Natural killer cell (primary cell): ENCODE results near the gene ZBTB5. TPM values are rescaled to one million over a fixed set of nuclear protein-coding genes. Genes with fewer than 3 reads are reported as not detected.

Source experiments
- ATAC-seq, 3 donors: fragments of 150-1000 bp in 2 of 3; fragments of 200-7000 bp in 1 of 3; cut with Tn5 transposase; 1 replicate in 1 of 3; 2 replicates in 2 of 3; pipeline ENCODE4 v1.10.0; 2021; ENCODE audit warnings: mild to moderate bottlenecking in 2 of 3, moderate library complexity in 2 of 3
- DNase-seq, 2 donors: peaks; one replicate each; pipeline versions ENCODE4 v3.0.0 to v3.0.0-alpha.2; 2013 to 2021; ENCODE audit warnings: mixed read lengths in 1 of 2
- H3K27ac ChIP-seq: one replicate; pipeline ENCODE4 v1.5.1; 2013; ENCODE audit warnings: mild to moderate bottlenecking, low read length
- H3K27me3 ChIP-seq: one replicate; pipeline ENCODE4 v1.6.1; 2013; ENCODE audit warnings: low read length; ENCODE audit not compliant: control insufficient read depth, insufficient read depth
- H3K36me3 ChIP-seq: one replicate; pipeline ENCODE4 v1.6.1; 2013; ENCODE audit warnings: low read length; ENCODE audit not compliant: control insufficient read depth, insufficient read depth
- H3K4me1 ChIP-seq: one replicate; pipeline ENCODE4 v1.6.1; 2013; ENCODE audit warnings: low read length; ENCODE audit not compliant: control insufficient read depth, insufficient read depth
- H3K4me3 ChIP-seq: one replicate; pipeline ENCODE4 v1.5.1; 2013; ENCODE audit warnings: low read length
- H3K9me3 ChIP-seq: one replicate; pipeline ENCODE4 v1.6.1; 2013; ENCODE audit warnings: low read length; ENCODE audit not compliant: control insufficient read depth, insufficient read depth
- H3K27ac Mint-ChIP-seq, 2 donors: one replicate each; pipeline ENCODE4 v1.8.0; 2022; ENCODE audit warnings: mild to moderate bottlenecking in 2 of 2, mixed read lengths in 2 of 2, moderate library complexity in 1 of 2
- H3K27me3 Mint-ChIP-seq, 2 donors: one replicate each; pipeline ENCODE4 v1.8.0; 2022; ENCODE audit warnings: low read depth in 2 of 2, mixed read lengths in 2 of 2
- H3K36me3 Mint-ChIP-seq: one replicate; pipeline ENCODE4 v1.8.0; 2022; ENCODE audit warnings: mixed read lengths
- H3K4me1 Mint-ChIP-seq, 2 donors: one replicate each; pipeline ENCODE4 v1.8.0; 2022; ENCODE audit warnings: mixed read lengths in 2 of 2
- H3K4me3 Mint-ChIP-seq: one replicate; pipeline ENCODE4 v1.8.0; 2022; ENCODE audit warnings: mild to moderate bottlenecking, moderate library complexity, mixed read lengths
- H3K9me3 Mint-ChIP-seq, 2 donors: one replicate each; pipeline ENCODE4 v1.8.0; 2022; ENCODE audit warnings: mixed read lengths in 2 of 2
- WGBS: methylation state at CpG from one replicate; pipeline ENCODE4 v1.1.7; 2013; ENCODE audit warnings: missing lambda C conversion rate; ENCODE audit not compliant: insufficient coverage; 5-methylcytosine and 5-hydroxymethylcytosine counted together
- intact Hi-C: fragments of 100-400 bp; cut with micrococcal nuclease; formaldehyde crosslinking; loops from one replicate; pipeline ENCODE4 v1.14.2; 2022
- total RNA-seq, 4 donors: library from RNA; stranded (reverse); fragments of 120-200 nt in 1 of 4; gene quantifications; one replicate each; pipeline versions ENCODE4 v1.2.3 to v1.2.4, GENCODE V29; 2013 to 2022
- TF ChIP-seq, protein P1 (sequence below): fragments of 200-600 bp; IDR thresholded peaks from one replicate; pipeline ENCODE4 v1.8.0; 2022; ENCODE audit warnings: antibody characterized with exemption

The ZBTB5 gene
- total RNA-seq, 3 donors from 2014 or later (not counting 1 experiment from before 2014, with no cell fraction given), result 12.6 to 14.2 (median 13.3) TPM

DNA sequence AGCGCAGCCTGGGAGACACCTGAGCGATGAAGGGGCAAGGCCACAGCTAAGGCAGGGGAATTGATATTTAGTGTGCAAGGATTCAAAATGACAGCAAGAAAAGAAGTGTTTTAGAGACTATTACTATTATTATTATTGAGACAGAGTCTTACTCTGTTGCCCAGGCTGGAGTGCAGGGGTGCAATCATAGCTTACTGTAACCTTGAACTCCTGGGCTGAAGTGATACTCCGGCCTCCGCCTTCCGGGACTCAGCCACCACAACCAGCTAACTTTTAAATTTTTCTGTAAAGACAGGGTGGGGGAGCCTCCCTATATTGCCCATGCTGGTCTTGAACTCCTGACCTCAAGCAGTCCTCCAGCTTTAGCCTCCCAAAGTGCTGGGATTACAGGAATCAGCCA is 46.0 kb downstream of the ZBTB5 start:
- no peak for ATAC-seq
- TF ChIP-seq, protein P1, sequence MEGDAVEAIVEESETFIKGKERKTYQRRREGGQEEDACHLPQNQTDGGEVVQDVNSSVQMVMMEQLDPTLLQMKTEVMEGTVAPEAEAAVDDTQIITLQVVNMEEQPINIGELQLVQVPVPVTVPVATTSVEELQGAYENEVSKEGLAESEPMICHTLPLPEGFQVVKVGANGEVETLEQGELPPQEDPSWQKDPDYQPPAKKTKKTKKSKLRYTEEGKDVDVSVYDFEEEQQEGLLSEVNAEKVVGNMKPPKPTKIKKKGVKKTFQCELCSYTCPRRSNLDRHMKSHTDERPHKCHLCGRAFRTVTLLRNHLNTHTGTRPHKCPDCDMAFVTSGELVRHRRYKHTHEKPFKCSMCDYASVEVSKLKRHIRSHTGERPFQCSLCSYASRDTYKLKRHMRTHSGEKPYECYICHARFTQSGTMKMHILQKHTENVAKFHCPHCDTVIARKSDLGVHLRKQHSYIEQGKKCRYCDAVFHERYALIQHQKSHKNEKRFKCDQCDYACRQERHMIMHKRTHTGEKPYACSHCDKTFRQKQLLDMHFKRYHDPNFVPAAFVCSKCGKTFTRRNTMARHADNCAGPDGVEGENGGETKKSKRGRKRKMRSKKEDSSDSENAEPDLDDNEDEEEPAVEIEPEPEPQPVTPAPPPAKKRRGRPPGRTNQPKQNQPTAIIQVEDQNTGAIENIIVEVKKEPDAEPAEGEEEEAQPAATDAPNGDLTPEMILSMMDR, result no peak
- H3K27me3 Mint-ChIP-seq, result peaks cover 6 to 7% of the 10 kb centered on the region in 2 donors
- WGBS, result 97% methylated on average over 5 of the region's 5 CpGs
- H3K9me3 Mint-ChIP-seq, result no peaks in the 10 kb centered on the region
- H3K36me3 ChIP-seq, result no peaks in the 10 kb centered on the region
- DNase-seq, result no peak
- no peak overlapping the region for H3K4me3 Mint-ChIP-seq
- no peak overlapping the region for H3K27ac ChIP-seq
- H3K27ac Mint-ChIP-seq, result no peak overlapping the region
- no peaks in the 10 kb centered on the region for H3K9me3 ChIP-seq
- H3K36me3 Mint-ChIP-seq, result no peaks in the 10 kb centered on the region
- no peaks in the 10 kb centered on the region for H3K27me3 ChIP-seq
- no peak overlapping the region for H3K4me3 ChIP-seq
- intact Hi-C loops, result loop anchor here (10.0 kb wide), 1 partner anchor 86 kb away; no protein-coding TSS in a partner anchor
- H3K4me1 ChIP-seq, result peaks cover 28% of the 10 kb centered on the region
- peaks cover 25 to 28% of the 10 kb centered on the region in 2 donors for H3K4me1 Mint-ChIP-seq

DNA sequence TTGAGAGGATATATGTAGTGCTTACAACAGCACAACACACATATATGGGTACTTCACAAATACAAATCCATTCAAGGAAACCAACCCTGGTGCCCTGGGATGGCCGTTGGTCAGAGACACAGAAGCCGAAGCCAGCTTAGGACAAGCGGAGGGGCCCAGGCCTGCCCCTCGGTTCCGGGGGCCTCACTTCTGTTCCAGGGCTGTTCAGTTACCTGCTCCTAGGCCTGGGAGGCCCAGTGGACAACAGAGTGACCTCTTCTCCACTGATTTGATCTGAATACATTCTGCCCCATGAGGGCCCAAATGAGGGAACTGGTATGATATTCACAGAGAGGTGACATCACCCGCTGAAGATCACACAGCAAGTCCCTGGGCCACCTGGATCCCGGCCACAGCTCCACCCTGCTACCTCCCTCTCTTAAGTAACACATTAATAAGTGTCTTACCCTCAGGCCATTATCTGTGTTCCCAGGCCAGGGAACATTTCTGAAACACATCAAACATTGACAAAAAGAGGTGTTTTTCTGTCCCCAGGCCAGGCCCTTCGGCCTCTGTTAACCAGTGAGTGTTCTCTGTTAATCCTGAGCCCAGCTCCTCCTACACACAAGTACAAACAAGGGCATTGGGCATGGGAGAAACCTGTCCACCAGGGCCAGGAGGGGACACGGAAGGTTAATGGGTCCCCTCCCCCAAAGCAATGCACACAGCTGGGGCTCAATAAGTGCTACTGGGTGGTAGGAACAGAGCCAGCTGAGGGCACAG is 47.2 kb downstream of the ZBTB5 start:
- DNase-seq (no peak), ATAC-seq (no peak)
- Histone ChIP-seq H3K36me3 (no peaks in the 10 kb centered on the region), H3K27me3 (no peaks in the 10 kb centered on the region), H3K27ac (no peak overlapping the region), H3K9me3 (no peaks in the 10 kb centered on the region), H3K4me3 (no peak overlapping the region), H3K4me1 (peaks cover 16% of the 10 kb centered on the region)
- 91% methylated on average over 9 of the region's 9 CpGs for WGBS
- H3K4me3 Mint-ChIP-seq, result no peak overlapping the region
- TF ChIP-seq, protein P1, result no peak
- H3K36me3 Mint-ChIP-seq, result no peaks in the 10 kb centered on the region
- intact Hi-C loops, result loop anchor here (10.0 kb wide), 1 partner anchor 87 kb away; no protein-coding TSS in a partner anchor
- H3K27ac Mint-ChIP-seq, result no peak overlapping the region
- H3K27me3 Mint-ChIP-seq, result peaks cover 6 to 7% of the 10 kb centered on the region in 2 donors
- no peaks in the 10 kb centered on the region for H3K9me3 Mint-ChIP-seq
- peaks cover 15 to 18% of the 10 kb centered on the region in 2 donors for H3K4me1 Mint-ChIP-seq

DNA sequence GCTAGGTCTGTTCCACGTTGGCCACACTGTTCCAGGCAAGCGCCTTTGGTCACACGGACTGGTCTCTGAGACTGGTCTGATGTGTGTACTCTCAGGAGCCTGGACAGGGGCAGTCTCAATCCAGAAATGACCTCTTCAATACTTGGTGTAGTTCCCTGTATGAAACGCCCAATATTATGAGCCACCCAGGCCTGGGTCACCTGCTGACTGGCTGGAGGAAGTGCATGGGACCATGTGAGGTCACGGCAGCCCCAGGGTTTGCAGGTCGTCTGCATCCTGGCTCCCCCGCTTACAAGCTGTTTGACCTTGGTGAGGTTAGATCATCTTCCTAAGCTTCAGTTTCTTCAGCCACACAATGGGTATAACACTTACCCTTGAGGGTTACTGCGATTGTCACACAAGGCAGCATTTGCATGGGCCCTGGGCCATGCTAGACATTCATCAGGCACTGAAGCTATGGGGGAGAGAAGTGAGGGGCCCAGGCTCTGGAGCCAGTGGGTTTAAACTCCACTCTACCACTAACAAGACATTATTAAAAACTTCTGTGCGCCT is 47.9 kb downstream of the ZBTB5 start:
- DNase-seq, result no peak
- H3K4me1 ChIP-seq, result peaks cover 13% of the 10 kb centered on the region
- H3K27ac ChIP-seq, result no peak overlapping the region
- no peak overlapping the region for H3K4me3 ChIP-seq
- H3K9me3 ChIP-seq, result no peaks in the 10 kb centered on the region
- Mint-ChIP-seq H3K9me3 (no peaks in the 10 kb centered on the region), H3K4me1 (peaks cover 13% of the 10 kb centered on the region in 2 donors), H3K4me3 (no peak overlapping the region), H3K27me3 (peaks cover 6 to 7% of the 10 kb centered on the region in 2 donors), H3K27ac (no peak overlapping the region), H3K36me3 (no peaks in the 10 kb centered on the region)
- no peaks in the 10 kb centered on the region for H3K36me3 ChIP-seq
- H3K27me3 ChIP-seq, result no peaks in the 10 kb centered on the region
- TF ChIP-seq, protein P1, result no peak
- WGBS, result 91% methylated on average over 8 of the region's 9 CpGs
- intact Hi-C loops, result loop anchor here (10.0 kb wide), 1 partner anchor 87 kb away; no protein-coding TSS in a partner anchor
- ATAC-seq, result no peak
